Measurements from ENCODE around the gene SLIT3. TPM values are rescaled to one million over a fixed set of nuclear protein-coding genes. Genes with fewer than 3 reads are reported as not detected.

SLIT3 gene
- total RNA-seq, 1 experiment from 2014 or later: not detected

DNA sequence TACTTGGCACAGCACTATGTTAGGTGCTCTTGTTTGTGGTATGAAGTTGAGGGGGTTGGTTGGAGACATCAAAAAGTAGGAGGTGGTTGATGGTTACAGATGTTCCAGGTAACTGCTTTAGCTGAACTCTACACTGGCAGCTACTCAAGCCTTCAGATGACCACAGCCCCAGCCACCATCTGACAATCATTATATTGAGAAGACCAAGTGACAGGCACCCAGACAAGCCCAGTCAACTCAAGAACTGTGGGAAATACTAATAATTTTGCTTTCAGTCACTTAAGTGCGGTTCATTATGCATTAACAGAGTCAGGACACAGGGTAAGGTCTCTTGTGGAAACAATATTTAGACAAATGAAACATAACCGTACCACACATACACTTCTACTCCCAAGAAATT, 38.9 kb upstream of the SLIT3 start:
- POLR2A ChIA-PET (ENCODE audit: unreplicated experiment): no interaction called here

DNA sequence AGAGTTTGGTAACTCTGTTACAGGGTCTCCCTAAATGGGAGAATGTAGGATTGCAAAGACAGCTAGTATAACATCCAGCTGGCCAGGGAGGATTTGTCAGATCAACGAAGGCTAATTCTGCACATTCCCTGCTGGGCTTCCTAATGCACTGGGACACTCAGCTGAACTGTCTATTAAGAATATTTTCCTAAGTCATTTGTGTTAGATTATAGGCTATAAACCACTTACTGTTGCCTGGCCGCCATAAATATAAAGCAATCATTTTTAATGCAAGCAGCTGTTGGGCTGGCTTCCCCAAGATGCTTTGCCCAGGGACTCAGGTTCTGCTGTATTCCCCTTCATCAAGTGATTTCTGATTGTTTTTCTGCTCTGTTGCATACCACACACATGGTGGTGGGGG, 35.3 kb upstream of the SLIT3 start:
- ChIA-PET POLR2A (ENCODE audit: unreplicated experiment) (no interaction called here), CTCF (no interaction called here)
- Histone ChIP-seq H3K4me3 (no peak overlapping the region), H3K9me3 (ENCODE audit: insufficient read depth, low read depth) (no peaks in the 10 kb centered on the region), H3K79me2 (ENCODE audit: low read depth) (no peaks in the 10 kb centered on the region), H3K27ac (no peak overlapping the region), H3K4me2 (no peak overlapping the region), H3K4me1 (replicated peaks; ENCODE audit: insufficient read depth) (no peaks in the 10 kb centered on the region), H4K20me1 (ENCODE audit: insufficient read depth) (no peaks in the 10 kb centered on the region), H3K27me3 (ENCODE audit: insufficient read depth, low read depth) (no peaks in the 10 kb centered on the region), H2AFZ (no peak overlapping the region), H3K9me2 (ENCODE audit: insufficient read depth) (no peaks in the 10 kb centered on the region), H3K36me3 (ENCODE audit: low read depth) (no peaks in the 10 kb centered on the region), H3F3A (ENCODE audit: insufficient read depth, low read depth) (no peaks in the 10 kb centered on the region)
- DNase-seq: no peak
- BruUV-seq (replicated peaks): no TSS peak
- TF ChIP-seq EZH2 (IDR thresholded peaks at IDR 0.05; ENCODE audit: low read depth) (no peak), CTCF (conservative IDR thresholded peaks at IDR 0.05) (no peak)
- intact Hi-C loops (cut with micrococcal nuclease; ENCODE audit: unreplicated experiment): no loop called here

More for the DNA sequence above, 38.9 kb upstream of the SLIT3 start:
- Histone ChIP-seq H2AFZ (no peak overlapping the region), H4K20me1 (ENCODE audit: insufficient read depth) (no peaks in the 10 kb centered on the region), H3K4me2 (no peak overlapping the region), H3K4me3 (no peak overlapping the region), H3K27ac (no peak overlapping the region), H3K79me2 (ENCODE audit: low read depth) (no peaks in the 10 kb centered on the region), H3K9me2 (ENCODE audit: insufficient read depth) (no peaks in the 10 kb centered on the region), H3F3A (ENCODE audit: insufficient read depth, low read depth) (no peaks in the 10 kb centered on the region), H3K36me3 (ENCODE audit: low read depth) (no peaks in the 10 kb centered on the region), H3K9me3 (ENCODE audit: insufficient read depth, low read depth) (no peaks in the 10 kb centered on the region), H3K27me3 (ENCODE audit: insufficient read depth, low read depth) (no peaks in the 10 kb centered on the region), H3K4me1 (replicated peaks; ENCODE audit: insufficient read depth) (no peaks in the 10 kb centered on the region)
- no peak for DNase-seq
- intact Hi-C loops (cut with micrococcal nuclease; ENCODE audit: unreplicated experiment): no loop called here
- CTCF ChIA-PET: no interaction called here
- TF ChIP-seq EZH2 (IDR thresholded peaks at IDR 0.05; ENCODE audit: low read depth) (no peak), CTCF (conservative IDR thresholded peaks at IDR 0.05) (no peak)
- BruUV-seq (replicated peaks): no TSS peak

GRCh38 chr5:169335806-169336205, 34.9 kb upstream of the SLIT3 start:
- no peak overlapping the region for H3K27ac ChIP-seq
- no peaks in the 10 kb centered on the region for H3K79me2 ChIP-seq (ENCODE audit: low read depth)
- no TSS peak for BruUV-seq (replicated peaks)
- no peak overlapping the region for H3K4me2 ChIP-seq
- no peaks in the 10 kb centered on the region for H3K4me1 ChIP-seq (replicated peaks; ENCODE audit: insufficient read depth)
- CTCF ChIA-PET: no interaction called here
- no peak overlapping the region for H3K4me3 ChIP-seq
- POLR2A ChIA-PET (ENCODE audit: unreplicated experiment): no interaction called here
- no peaks in the 10 kb centered on the region for H4K20me1 ChIP-seq (ENCODE audit: insufficient read depth)
- no peaks in the 10 kb centered on the region for H3F3A ChIP-seq (ENCODE audit: insufficient read depth, low read depth)
- no peak for DNase-seq
- H3K9me2 ChIP-seq (ENCODE audit: insufficient read depth): no peaks in the 10 kb centered on the region
- H3K36me3 ChIP-seq (ENCODE audit: low read depth): no peaks in the 10 kb centered on the region
- intact Hi-C loops (cut with micrococcal nuclease; ENCODE audit: unreplicated experiment): no loop called here
- H2AFZ ChIP-seq: no peak overlapping the region
- H3K27me3 ChIP-seq (ENCODE audit: insufficient read depth, low read depth): no peaks in the 10 kb centered on the region
- no peaks in the 10 kb centered on the region for H3K9me3 ChIP-seq (ENCODE audit: insufficient read depth, low read depth)
- no peak for TF ChIP-seq EZH2 (IDR thresholded peaks at IDR 0.05; ENCODE audit: low read depth)
- no peak for TF ChIP-seq CTCF (conservative IDR thresholded peaks at IDR 0.05)

Measured in PC-9 (cell line).